Measurements from ENCODE around the gene PHOSPHO1. TPM values are rescaled to one million over a fixed set of nuclear protein-coding genes. Genes with fewer than 3 reads are reported as not detected.
"Not testable (repeated sequence)": the region's sequence is repeated elsewhere in the genome, so short reads cannot be mapped to it uniquely, and the experiment has no call there.

The PHOSPHO1 gene
- total and polyA plus RNA-seq, 2 of the 13 experiments (the other 11 are each of a cell fraction or from before 2014, with no cell fraction given), result not detected

DNA sequence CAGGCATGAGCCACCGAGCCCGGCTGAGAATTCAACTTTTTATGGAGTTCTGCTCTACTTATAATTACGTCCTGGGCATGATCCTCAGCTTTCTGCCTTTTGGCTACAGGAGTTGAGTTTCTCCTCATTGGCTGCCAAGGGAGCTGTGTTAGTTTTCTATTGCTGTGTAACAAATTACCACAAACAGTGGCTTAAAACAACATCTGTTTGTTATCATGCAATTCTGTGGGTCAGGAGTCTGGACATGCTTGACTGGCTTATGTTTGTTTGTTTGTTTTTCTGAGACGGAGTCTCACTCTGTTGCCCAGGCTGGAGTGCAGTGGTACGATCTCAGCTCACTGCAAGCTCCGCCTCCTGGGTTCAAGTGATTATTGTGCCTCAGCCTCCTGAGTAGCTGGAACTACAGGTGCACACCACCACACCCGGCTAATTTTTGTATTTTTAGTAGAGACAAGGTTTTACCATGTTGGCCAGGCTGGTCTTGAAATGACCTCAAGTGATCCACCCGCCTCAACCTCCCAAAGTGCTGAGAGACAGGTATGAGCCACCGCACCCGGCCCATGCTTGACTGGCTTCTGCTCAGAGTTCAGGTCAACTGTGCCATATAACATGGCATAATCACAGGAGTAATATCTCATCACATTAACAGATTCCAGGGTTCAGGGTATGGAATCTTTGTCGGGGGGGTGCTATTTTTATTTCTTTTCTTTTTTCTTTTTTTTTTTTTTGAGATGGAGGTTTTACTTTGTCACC, 48.9 kb upstream of the PHOSPHO1 start:
- BruUV-seq (replicated peaks); H3K79me2 ChIP-seq (ENCODE audit: insufficient read depth, low read length); H3K9me3 ChIP-seq (ENCODE audit: low read length); intact Hi-C loops (cut with micrococcal nuclease; ENCODE audit: unreplicated experiment); CTCF ChIA-PET (ENCODE audit: low intra/inter-chr PET ratio, low total read pairs); POLR2A ChIA-PET; DNase-seq (ENCODE audit: low spot score); H3K4me2 ChIP-seq (ENCODE audit: low read depth, low read length); ATAC-seq; FAIRE-seq; H3K36me3 ChIP-seq (replicated peaks in 1 of 2; ENCODE audit: control insufficient read depth in 1 of 2, insufficient read depth in 2 of 2, low read length in 2 of 2); H3K9ac ChIP-seq (ENCODE audit: insufficient read depth, low read depth, low read length); in situ Hi-C loops (cut with HindIII; ENCODE audit: extremely low pct_ligation_motif_present, low pct_unique_long_range_greater_than_20kb); H4K20me1 ChIP-seq (ENCODE audit: insufficient read depth, low read length); H3K27me3 ChIP-seq (ENCODE audit: control insufficient read depth in 1 of 2, insufficient read depth in 2 of 2, low read length in 2 of 2); H3K27ac ChIP-seq (ENCODE audit: extremely low read length, insufficient read depth, low read length); H2AFZ ChIP-seq (ENCODE audit: low read length); H3K4me3 ChIP-seq (replicated peaks in 1 of 3; ENCODE audit: insufficient read depth in 1 of 3, low read depth in 2 of 3, low read length in 3 of 3): not testable (repeated sequence)
- H3K4me1 ChIP-seq (ENCODE audit: insufficient read depth, low read length), result peaks cover 31% of the 10 kb centered on the region
- 57% methylated on average over 11 of the region's 11 CpGs for WGBS (ENCODE audit: low lambda C conversion rate)

- no peak for FAIRE-seq
- no peaks in the 10 kb centered on the region; the same call in 1 of the 2 replicates for H3K9me3 ChIP-seq (ENCODE audit: low read length)
- ChIA-PET CTCF (ENCODE audit: low intra/inter-chr PET ratio, low total read pairs) (no interaction called here), POLR2A (no interaction called here)
- H3K9ac ChIP-seq (ENCODE audit: insufficient read depth, low read depth, low read length), result no peak overlapping the region
- 16% methylated on average over 3 of the region's 3 CpGs for WGBS (ENCODE audit: low lambda C conversion rate)
- H3K4me1 ChIP-seq (ENCODE audit: insufficient read depth, low read length), result peaks cover 22% of the 10 kb centered on the region
- H3K27ac ChIP-seq (ENCODE audit: extremely low read length, insufficient read depth, low read length), result no peak overlapping the region
- TF ChIP-seq TIGD3 (CRISPR knock-in tag; IDR thresholded peaks at IDR 0.05; ENCODE audit: borderline replicate concordance), result no peak
- peak; percentile 81 for TF ChIP-seq ZNF263 (CRISPR knock-in tag; IDR thresholded peaks at IDR 0.05)
- no peak for TF ChIP-seq SNAI1 (CRISPR knock-in tag; IDR thresholded peaks at IDR 0.05; ENCODE audit: borderline replicate concordance)
- TF ChIP-seq, protein P1, sequence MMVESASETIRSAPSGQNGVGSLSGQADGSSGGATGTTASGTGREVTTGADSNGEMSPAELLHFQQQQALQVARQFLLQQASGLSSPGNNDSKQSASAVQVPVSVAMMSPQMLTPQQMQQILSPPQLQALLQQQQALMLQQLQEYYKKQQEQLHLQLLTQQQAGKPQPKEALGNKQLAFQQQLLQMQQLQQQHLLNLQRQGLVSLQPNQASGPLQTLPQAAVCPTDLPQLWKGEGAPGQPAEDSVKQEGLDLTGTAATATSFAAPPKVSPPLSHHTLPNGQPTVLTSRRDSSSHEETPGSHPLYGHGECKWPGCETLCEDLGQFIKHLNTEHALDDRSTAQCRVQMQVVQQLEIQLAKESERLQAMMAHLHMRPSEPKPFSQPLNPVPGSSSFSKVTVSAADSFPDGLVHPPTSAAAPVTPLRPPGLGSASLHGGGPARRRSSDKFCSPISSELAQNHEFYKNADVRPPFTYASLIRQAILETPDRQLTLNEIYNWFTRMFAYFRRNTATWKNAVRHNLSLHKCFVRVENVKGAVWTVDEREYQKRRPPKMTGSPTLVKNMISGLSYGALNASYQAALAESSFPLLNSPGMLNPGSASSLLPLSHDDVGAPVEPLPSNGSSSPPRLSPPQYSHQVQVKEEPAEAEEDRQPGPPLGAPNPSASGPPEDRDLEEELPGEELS (CRISPR knock-in tag; IDR thresholded peaks at IDR 0.05), result no peak
- H3K79me2 ChIP-seq (ENCODE audit: insufficient read depth, low read length), result no peaks in the 10 kb centered on the region
- H3K36me3 ChIP-seq (replicated peaks in 1 of 2; ENCODE audit: control insufficient read depth in 1 of 2, insufficient read depth in 2 of 2, low read length in 2 of 2), result no peaks in the 10 kb centered on the region
- intact Hi-C loops (cut with micrococcal nuclease; ENCODE audit: unreplicated experiment) (no loop called here), in situ Hi-C loops (cut with HindIII; ENCODE audit: extremely low pct_ligation_motif_present, low pct_unique_long_range_greater_than_20kb) (no loop called here)
- H2AFZ ChIP-seq (ENCODE audit: low read length), result no peak overlapping the region
- no peaks in the 10 kb centered on the region for H3K27me3 ChIP-seq (ENCODE audit: control insufficient read depth in 1 of 2, insufficient read depth in 2 of 2, low read length in 2 of 2)
- no peak for DNase-seq (ENCODE audit: low spot score)
- no peak overlapping the region for H3K4me3 ChIP-seq (replicated peaks in 1 of 3; ENCODE audit: insufficient read depth in 1 of 3, low read depth in 2 of 3, low read length in 3 of 3)
- no TSS peak for BruUV-seq (replicated peaks)
- ATAC-seq, result peak; percentile 43
- peak overlapping the region; percentile 43 for H3K4me2 ChIP-seq (ENCODE audit: low read depth, low read length)
- no peaks in the 10 kb centered on the region for H4K20me1 ChIP-seq (ENCODE audit: insufficient read depth, low read length)
Measured at GRCh38 chr17:49278076-49278475, 47.5 kb upstream of the PHOSPHO1 start.
